ENCODE measurements around the gene VSIG10. TPM values are rescaled to one million over a fixed set of nuclear protein-coding genes. Genes with fewer than 3 reads are reported as not detected.
A peak's percentile ranks its signal among the peaks of the same experiment; 100 is the strongest.

VSIG10 gene
- total RNA-seq, 2 experiments from 2014 or later = 7.5 to 8.2 TPM

DNA sequence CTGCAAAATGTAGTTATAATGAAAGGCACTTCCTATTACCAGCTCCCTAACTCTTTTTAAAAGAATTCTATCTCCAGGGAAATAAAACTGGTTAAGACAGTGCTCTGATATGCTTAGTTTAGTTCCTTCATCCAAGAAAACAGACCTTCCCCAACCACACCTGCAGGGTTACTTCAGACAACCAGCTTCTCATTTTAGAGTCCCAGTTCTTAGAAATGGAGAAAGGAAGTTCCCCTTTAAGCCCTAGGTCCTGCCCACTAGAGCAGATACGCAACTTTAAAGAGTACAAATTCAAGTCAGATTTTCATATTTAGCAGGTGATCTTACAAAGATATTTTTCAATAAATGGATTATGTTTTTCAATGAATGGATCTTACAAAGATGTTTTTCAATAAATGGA, 38.4 kb downstream of the VSIG10 start:
- POLR2A ChIA-PET = interaction anchor here (1.5 kb wide), 1 partner anchor 9 kb away, joined by 4 read pairs; no protein-coding TSS in a partner anchor
- peak overlapping the region; percentile 87 for H3K27ac Mint-ChIP-seq

DNA sequence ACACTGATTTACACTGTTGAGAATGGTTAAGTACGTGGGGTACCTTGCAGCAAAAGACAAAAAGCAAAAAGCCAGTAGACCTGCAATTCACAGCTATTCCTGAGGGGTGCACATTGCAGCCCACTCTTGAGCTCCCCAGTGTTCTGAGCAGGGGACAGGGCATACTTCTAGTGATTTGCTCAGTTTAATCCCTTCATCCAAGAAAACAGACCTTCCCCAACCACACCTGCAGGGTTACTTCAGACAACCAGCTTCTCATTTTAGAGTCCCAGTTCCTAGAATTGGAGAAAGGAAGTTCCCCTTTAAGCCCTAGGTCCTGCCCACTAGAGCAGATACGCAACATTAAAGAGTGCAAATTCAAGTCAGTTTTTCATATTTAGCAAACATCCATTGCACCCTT, 39.2 kb downstream of the VSIG10 start:
- no peaks in the 10 kb centered on the region for H3K9me3 Mint-ChIP-seq (ENCODE audit: insufficient read depth)
- ATAC-seq (peak; percentile 60), DNase-seq (peak; percentile 54)
- ChIA-PET CTCF (interaction anchor here (0.7 to 4.6 kb wide), 22 partner anchors 8 to 1603 kb away, joined by 3 to 25 read pairs (median 4); partner anchors contain the start of genes PEBP1, PRKAB1, RFC5 and SUDS3), POLR2A (interaction anchor here (0.6 to 2.1 kb wide), 3 partner anchors 48 to 97 kb away, joined by 3 to 9 read pairs (median 5); partner anchors contain the start of genes PEBP1 and RFC5)
- H3K27me3 Mint-ChIP-seq (ENCODE audit: low read depth) = peaks cover 3% of the 10 kb centered on the region
- peak overlapping the region; percentile 75 for H3K4me3 Mint-ChIP-seq
- H3K36me3 Mint-ChIP-seq (ENCODE audit: low read depth) = peaks cover 16% of the 10 kb centered on the region
- peaks cover 74% of the 10 kb centered on the region for H3K4me1 Mint-ChIP-seq (ENCODE audit: low read depth)
- peak overlapping the region; percentile 87 for H3K27ac Mint-ChIP-seq

More for the DNA sequence above, 38.4 kb downstream of the VSIG10 start:
- H3K27me3 Mint-ChIP-seq (ENCODE audit: low read depth) = peaks cover 3% of the 10 kb centered on the region
- no peaks in the 10 kb centered on the region for H3K9me3 Mint-ChIP-seq (ENCODE audit: insufficient read depth)
- peak overlapping the region; percentile 75 for H3K4me3 Mint-ChIP-seq
- CTCF ChIA-PET = interaction anchor here (0.9 to 4.6 kb wide), 14 partner anchors 8 to 312 kb away, joined by 3 to 25 read pairs (median 7); partner anchors contain the start of genes RFC5 and SUDS3
- DNase-seq = no peak
- H3K36me3 Mint-ChIP-seq (ENCODE audit: low read depth) = peaks cover 12% of the 10 kb centered on the region
- peaks cover 66% of the 10 kb centered on the region for H3K4me1 Mint-ChIP-seq (ENCODE audit: low read depth)
- ATAC-seq = peak; percentile 40

DNA sequence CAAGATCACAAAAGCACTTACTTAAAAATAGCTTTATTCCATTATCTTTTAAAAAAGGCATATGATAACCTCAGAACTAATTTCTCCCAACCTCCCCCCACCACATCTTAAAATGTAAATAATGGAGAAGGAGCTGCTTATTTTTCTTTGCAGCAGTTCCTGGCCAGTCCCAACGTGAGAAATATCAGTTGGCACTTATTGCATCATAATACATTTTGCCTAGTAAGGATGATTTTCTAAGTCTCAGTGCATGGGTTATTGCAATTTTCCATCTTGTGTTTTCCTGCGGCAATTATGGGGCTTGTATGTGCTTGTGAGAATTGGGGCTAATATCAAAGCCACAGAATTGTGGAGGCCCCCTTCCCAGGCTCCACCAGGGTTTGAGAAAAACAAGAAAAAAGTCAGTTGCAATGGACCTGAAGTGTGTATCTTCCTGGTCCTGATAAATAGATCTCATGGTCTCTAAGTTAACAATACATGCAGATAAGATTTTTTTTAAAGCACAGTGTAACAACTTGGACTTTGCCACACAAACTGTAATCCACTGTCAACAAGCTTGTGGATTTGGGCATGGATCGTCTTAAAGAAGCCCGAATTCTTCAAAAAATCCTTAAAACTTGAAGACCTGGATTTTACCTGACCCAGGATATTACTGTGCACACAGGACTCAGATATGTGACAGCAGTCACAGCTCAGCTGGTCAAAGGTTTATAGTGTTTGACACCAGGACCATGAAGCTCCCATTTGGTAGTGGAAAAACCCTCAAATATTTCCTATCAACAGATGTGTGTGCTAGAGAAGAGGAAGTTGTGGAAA, 40.0 kb downstream of the VSIG10 start:
- CTCF ChIA-PET = interaction anchor here (0.7 to 4.6 kb wide), 18 partner anchors 8 to 1604 kb away, joined by 3 to 25 read pairs (median 6); partner anchors contain the start of genes PEBP1, PRKAB1, RFC5 and SUDS3
- no peaks in the 10 kb centered on the region for H3K9me3 Mint-ChIP-seq (ENCODE audit: insufficient read depth)
- POLR2A ChIA-PET = interaction anchor here (0.6 to 2.1 kb wide), 3 partner anchors 47 to 98 kb away, joined by 3 to 9 read pairs (median 5); partner anchors contain the start of genes PEBP1 and RFC5
- peak overlapping the region; percentile 63 for H3K4me3 Mint-ChIP-seq
- peak overlapping the region; percentile 87 for H3K27ac Mint-ChIP-seq
- no peak for ATAC-seq
- H3K36me3 Mint-ChIP-seq (ENCODE audit: low read depth) = peaks cover 17% of the 10 kb centered on the region
- peaks cover 80% of the 10 kb centered on the region for H3K4me1 Mint-ChIP-seq (ENCODE audit: low read depth)
- H3K27me3 Mint-ChIP-seq (ENCODE audit: low read depth) = peaks cover 3% of the 10 kb centered on the region
- DNase-seq = no peak

DNA sequence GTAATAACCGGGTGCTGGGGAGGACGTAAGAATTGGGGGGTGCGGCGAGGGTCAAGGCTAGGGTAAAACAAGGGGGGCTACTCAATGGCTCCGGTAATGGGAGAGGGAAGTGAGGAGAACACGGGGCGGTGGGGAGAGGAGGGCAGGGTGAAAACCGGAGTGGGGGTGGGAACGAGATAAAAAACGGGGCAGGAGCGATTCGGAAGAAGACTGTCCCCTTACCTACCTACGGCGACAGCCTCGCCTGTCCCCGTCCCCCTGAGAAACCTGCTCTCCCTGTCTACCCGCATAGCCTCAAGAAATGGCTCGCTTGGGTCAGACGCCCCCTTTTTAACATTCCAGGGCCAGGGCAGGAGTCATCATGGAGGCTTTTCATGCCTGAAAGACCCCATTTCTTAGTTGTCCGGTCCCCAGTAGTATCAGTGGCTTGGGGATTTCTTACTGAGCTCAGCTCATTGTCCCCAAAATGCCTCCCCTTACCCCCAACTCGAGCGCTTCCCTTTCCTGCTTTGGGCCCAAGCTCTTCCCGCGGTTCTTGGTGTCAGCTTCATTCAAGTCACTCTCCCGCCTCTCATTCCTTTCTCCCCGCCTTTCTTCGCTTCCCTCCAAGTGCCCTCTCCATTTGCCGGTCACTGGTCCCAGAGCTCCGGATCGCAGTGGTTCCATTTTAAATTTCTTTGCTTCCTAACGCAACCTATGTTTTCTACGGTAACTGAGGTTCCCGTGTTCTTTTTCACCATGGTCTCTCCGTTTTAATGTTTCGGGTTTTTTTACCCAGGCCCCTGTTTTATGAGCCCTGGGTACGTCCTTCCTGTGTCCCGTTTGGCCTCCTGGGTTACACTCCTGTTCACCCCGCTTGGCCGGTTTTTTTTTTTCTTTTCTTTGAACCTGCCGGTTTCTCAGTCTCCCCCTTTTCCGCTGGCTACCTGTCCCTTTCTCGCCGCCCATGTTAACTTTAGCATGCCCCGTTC, 41.7 kb downstream of the VSIG10 start:
- DNase-seq (peak; percentile 30), ATAC-seq (peak; percentile 18)
- H3K27me3 Mint-ChIP-seq (ENCODE audit: low read depth) = no peaks in the 10 kb centered on the region
- ChIA-PET CTCF (interaction anchor here (1.0 to 3.5 kb wide), 3 partner anchors 187 to 316 kb away, joined by 3 to 11 read pairs (median 5); partner anchors contain the start of gene SUDS3), POLR2A (interaction anchor here (0.8 to 1.8 kb wide), 5 partner anchors 14 to 314 kb away, joined by 3 to 8 read pairs (median 4); partner anchors contain the start of genes RFC5 and SUDS3)
- no peaks in the 10 kb centered on the region for H3K9me3 Mint-ChIP-seq (ENCODE audit: insufficient read depth)
- H3K4me3 Mint-ChIP-seq = peak overlapping the region; percentile 94
- H3K27ac Mint-ChIP-seq = peak overlapping the region; percentile 94
- H3K36me3 Mint-ChIP-seq (ENCODE audit: low read depth) = peaks cover 17% of the 10 kb centered on the region
- H3K4me1 Mint-ChIP-seq (ENCODE audit: low read depth) = peaks cover 67% of the 10 kb centered on the region

DNA sequence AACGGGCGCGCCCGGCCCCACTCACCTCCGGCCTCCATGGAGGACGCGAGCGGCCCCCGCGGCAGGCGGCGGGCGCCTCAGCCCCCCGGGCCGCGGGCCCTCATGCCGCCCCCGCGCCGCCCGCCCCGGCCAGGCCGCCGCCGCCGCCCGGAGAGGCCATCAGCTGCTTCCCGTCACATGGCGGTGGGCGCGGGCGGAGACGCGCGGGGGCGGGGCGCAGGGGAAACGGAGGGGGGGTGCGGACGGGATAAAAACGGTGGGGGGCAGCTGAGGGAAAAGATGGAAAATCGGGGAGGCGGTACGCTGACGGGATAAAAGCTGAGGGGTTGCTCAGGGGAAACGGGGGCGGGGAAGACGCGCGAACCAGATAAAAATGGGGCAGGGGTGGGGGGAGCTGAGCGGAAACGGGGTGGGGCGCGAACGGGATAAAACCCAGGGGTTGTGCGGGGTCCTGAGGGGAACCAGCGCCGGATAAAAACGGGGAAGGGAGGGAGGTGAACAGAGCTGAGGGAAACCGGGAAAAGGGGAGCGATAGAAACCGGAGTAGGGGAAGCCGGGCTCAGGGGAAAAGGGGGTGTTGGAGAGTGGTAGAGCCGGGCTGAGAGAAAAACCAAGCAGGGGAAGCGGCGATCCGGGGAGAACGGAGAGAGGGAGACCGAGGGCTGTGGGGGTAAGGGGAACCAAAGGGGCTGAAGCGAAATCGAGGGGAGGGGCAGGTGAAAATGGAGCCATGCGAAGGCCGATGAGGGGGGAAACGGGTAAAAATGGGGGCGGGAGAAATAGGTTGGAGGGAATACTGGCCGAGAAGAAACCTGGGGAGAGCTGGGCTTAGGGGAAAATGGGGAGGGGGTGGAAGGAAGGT, 42.6 kb downstream of the VSIG10 start, which contains the start of gene WSB2:
WSB2 (minus strand) TSS at position 169 of the 862 bp plus-strand sequence; CDS start at position 38, 131 bp downstream.
- POLR2A ChIA-PET = interaction anchor here (0.7 to 1.8 kb wide), 6 partner anchors 9 to 315 kb away, joined by 3 to 8 read pairs (median 4); partner anchors contain the start of genes PEBP1, RFC5 and SUDS3
- peak within 1 kb of the TSS; percentile 94 for H3K27ac Mint-ChIP-seq
- peaks cover 13% of the 10 kb centered on the region for H3K36me3 Mint-ChIP-seq (ENCODE audit: low read depth)
- no peaks in the 10 kb centered on the region for H3K27me3 Mint-ChIP-seq (ENCODE audit: low read depth)
- H3K9me3 Mint-ChIP-seq (ENCODE audit: insufficient read depth) = no peaks in the 10 kb centered on the region
- CTCF ChIA-PET = interaction anchor here (1.8 to 3.5 kb wide), 2 partner anchors 315 to 316 kb away, joined by 5 to 11 read pairs; partner anchors contain the start of gene SUDS3
- H3K4me1 Mint-ChIP-seq (ENCODE audit: low read depth) = peaks cover 59% of the 10 kb centered on the region
- peak within 1 kb of the TSS; percentile 94 for H3K4me3 Mint-ChIP-seq
- DNase-seq (peak; percentile 64), ATAC-seq (peak; percentile 27)

DNA sequence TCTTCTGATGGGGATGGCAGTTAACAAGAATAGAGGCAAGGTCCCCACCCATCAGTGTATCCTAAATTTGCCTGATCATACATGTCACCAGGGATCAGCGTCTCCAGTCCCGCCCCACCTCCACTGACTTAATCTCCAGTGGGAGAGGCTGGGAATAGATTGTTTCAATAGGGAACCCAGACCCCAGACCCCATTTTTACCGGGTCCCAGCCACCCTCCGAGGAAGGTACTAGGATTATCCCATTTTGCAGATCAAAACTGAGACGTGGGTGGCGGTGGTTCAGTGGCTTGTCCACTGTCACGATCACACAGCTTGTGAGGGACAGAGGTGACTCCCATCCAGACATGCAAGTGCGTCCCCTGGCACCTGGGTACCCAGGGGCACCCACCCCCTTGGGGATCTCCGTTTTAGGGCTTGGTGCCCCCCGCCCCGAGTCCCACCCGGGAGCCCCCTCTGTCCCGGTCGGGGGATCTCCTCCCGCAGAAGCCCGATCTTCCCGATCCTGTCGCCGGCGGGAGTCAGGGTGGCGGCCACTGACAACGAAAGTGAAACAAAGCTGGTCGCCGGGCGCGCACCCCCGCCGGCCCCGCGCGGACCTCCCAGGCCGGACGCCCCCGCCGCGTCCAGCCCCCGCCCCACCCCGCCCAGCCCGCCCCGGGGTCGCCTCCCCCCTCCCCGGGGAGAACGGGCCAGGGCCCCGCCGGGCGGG, 43.4 kb downstream of the VSIG10 start:
- peak overlapping the region; percentile 81 for H3K27ac Mint-ChIP-seq
- H3K4me1 Mint-ChIP-seq (ENCODE audit: low read depth) = peaks cover 57% of the 10 kb centered on the region
- peaks cover 10% of the 10 kb centered on the region for H3K36me3 Mint-ChIP-seq (ENCODE audit: low read depth)
- no peaks in the 10 kb centered on the region for H3K27me3 Mint-ChIP-seq (ENCODE audit: low read depth)
- peak overlapping the region; percentile 81 for H3K4me3 Mint-ChIP-seq
- CTCF ChIA-PET = interaction anchor here (0.9 to 3.5 kb wide), 3 partner anchors 15 to 317 kb away, joined by 3 to 11 read pairs (median 5); partner anchors contain the start of gene SUDS3
- ATAC-seq (peak; percentile 20), DNase-seq (peak; percentile 40)
- POLR2A ChIA-PET = interaction anchor here (0.7 to 1.8 kb wide), 6 partner anchors 9 to 316 kb away, joined by 4 to 10 read pairs (median 6); partner anchors contain the start of genes PEBP1, RFC5 and SUDS3
- no peaks in the 10 kb centered on the region for H3K9me3 Mint-ChIP-seq (ENCODE audit: insufficient read depth)

DNA sequence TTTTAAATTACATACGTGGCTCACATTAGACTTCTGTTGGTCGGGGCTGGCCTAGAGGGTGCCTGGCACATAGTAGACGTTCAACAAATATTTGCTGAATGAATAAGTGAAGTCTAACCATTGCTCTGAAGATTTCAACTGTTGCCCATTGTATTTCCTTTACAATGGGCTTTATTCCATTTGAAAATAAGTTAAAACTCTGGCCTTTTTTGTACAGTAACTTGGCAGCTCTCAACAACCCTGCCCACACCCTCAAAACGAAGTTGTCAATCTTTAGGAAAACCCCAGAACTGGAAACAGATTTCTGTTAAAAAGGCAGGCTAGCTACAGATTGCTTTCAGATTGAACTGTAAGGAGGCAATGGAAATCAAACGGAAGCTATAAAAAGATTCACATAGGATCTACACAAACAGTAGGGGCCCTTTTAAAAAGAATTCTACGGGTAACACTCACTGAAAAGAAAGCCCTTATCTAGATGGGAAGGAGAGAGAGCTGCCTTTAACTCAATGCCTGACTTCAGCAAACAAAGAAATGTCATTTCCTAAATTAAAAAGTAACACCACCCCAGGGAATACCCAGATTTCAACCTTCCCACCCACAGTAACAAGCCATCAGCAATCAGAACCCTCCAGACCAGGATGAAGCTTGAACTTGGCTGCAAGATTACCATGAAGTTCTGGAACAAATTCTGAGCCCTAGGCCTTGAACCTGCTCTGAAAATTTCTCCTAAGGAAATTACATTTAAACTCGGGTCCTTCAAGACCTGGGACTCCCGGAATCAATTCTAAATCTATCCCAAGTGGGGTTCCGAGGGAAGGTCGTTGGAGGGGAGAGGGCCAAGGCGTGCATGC, 44.2 kb downstream of the VSIG10 start:
- Mint-ChIP-seq H3K4me3 (peak overlapping the region; percentile 81), H3K36me3 (ENCODE audit: low read depth) (peaks cover 13% of the 10 kb centered on the region), H3K4me1 (ENCODE audit: low read depth) (peaks cover 52% of the 10 kb centered on the region), H3K9me3 (ENCODE audit: insufficient read depth) (no peaks in the 10 kb centered on the region), H3K27ac (peak overlapping the region; percentile 81), H3K27me3 (ENCODE audit: low read depth) (no peaks in the 10 kb centered on the region)
- POLR2A ChIA-PET = interaction anchor here (1.0 to 1.6 kb wide), 3 partner anchors 8 to 76 kb away, joined by 4 to 10 read pairs (median 5); partner anchors contain the start of genes PEBP1 and RFC5
- ATAC-seq (no peak), DNase-seq (no peak)
- CTCF ChIA-PET = interaction anchor here (0.8 to 3.5 kb wide), 4 partner anchors 13 to 318 kb away, joined by 3 to 11 read pairs (median 4); partner anchors contain the start of gene SUDS3

DNA sequence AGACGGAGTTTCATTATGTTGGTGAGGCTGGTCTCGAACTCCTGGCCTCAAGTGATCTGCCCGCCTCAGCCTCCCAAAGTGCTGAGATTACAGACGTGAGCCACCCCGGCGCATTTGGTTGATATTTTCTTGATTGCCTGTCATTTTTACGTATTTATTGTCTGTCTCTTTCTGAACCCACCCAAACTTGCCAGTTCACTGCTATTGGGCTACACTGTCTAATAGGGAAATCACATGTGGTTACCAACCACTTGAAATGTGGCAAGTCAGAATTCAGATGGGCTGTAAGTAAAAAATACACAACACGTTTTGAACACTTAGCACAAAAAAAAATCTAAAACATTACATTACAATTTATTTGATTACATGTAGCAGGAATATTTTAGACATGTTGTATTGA, 44.9 kb downstream of the VSIG10 start:
- Mint-ChIP-seq H3K9me3 (ENCODE audit: insufficient read depth) (no peaks in the 10 kb centered on the region), H3K4me1 (ENCODE audit: low read depth) (peaks cover 45% of the 10 kb centered on the region), H3K36me3 (ENCODE audit: low read depth) (peaks cover 9% of the 10 kb centered on the region), H3K4me3 (peak overlapping the region; percentile 81), H3K27me3 (ENCODE audit: low read depth) (no peaks in the 10 kb centered on the region), H3K27ac (no peak overlapping the region)
- ATAC-seq = no peak
- DNase-seq = no peak
- POLR2A ChIA-PET = interaction anchor here (1.6 kb wide), 1 partner anchor 42 kb away, joined by 10 read pairs; the partner anchor contains the start of gene RFC5
- CTCF ChIA-PET = no interaction called here

DNA sequence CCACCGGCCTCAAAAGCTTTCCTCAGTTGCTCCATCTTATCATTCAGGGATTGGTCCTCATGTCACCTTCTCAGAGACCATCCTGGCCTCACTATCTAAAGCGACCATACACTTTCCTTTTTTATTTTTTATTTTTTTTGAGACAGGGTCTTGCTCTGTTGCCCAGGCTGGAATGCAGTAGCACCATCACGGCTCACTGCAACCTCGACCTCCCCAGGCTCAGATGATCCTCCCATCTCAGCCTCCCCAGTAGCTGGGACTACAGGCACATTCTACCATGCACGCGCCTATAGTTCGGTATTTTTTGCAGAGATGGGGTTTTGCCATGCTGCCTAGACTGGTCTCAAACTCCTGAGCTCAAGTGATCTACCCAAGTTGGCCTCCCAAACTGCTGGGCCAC, 45.6 kb downstream of the VSIG10 start:
- no peak for DNase-seq
- H3K4me1 Mint-ChIP-seq (ENCODE audit: low read depth) = peaks cover 41% of the 10 kb centered on the region
- ChIA-PET CTCF (interaction anchor here (1.0 kb wide), 1 partner anchor 8 kb away, joined by 3 read pairs; no protein-coding TSS in a partner anchor), POLR2A (no interaction called here)
- H3K36me3 Mint-ChIP-seq (ENCODE audit: low read depth) = peaks cover 7% of the 10 kb centered on the region
- no peak overlapping the region for H3K4me3 Mint-ChIP-seq
- no peaks in the 10 kb centered on the region for H3K27me3 Mint-ChIP-seq (ENCODE audit: low read depth)
- no peaks in the 10 kb centered on the region for H3K9me3 Mint-ChIP-seq (ENCODE audit: insufficient read depth)
- ATAC-seq = no peak
- no peak overlapping the region for H3K27ac Mint-ChIP-seq
